Fibroblast of the aortic adventitia (primary cell): ENCODE measurements around the gene DYNC1I2. TPM values are rescaled to one million over a fixed set of nuclear protein-coding genes. Genes with fewer than 3 reads are reported as not detected.
"Not testable (repeated sequence)": the region's sequence is repeated elsewhere in the genome, so short reads cannot be mapped to it uniquely, and the experiment has no call there.

Source experiments
- DNase-seq: peaks from one replicate; pipeline ENCODE4 v3.0.0-alpha.2; 2010; ENCODE audit warnings: low read depth
- H3K4me3 ChIP-seq: 2 replicates; pipeline ENCODE4 v1.5.1; 2011; ENCODE audit warnings: low read depth, mild to moderate bottlenecking, control low read depth, low read length, moderate library complexity
- total RNA-seq: library from RNA; depleted of rRNA; stranded (reverse); fragments of >200 nt; gene quantifications from 2 replicates; pipeline ENCODE4 v1.2.3, GENCODE V29; 2012; ENCODE audit warnings: low replicate concordance
- TF ChIP-seq, protein P1 (sequence below): IDR thresholded peaks from 2 replicates; pipeline ENCODE4 v1.5.1; 2011; ENCODE audit warnings: mild to moderate bottlenecking, low read length, control low read depth, inconsistent platforms; ENCODE audit not compliant: insufficient read depth

Gene DYNC1I2
- total RNA-seq, 1 donor = 112 TPM

DNA sequence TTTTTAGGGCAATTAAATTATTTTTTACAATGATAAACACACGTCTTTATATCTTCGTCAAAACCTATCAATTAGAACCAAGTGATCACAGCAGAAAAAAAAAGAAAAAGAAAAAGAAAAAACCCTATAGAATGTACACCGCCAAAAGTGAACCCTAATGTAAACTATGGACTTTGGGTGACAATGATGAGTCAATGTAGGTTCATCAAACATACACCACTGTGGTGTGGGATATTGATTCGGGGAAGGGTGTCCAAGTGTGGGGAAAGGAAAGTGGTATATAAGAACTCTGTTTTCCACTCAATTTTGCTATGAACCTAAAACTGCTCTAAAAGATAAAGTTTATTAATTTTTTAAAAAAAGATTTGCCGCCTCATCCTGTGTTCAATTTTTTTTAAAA is 85.1 kb downstream of the DYNC1I2 start:
- DNase-seq = no peak
- TF ChIP-seq, protein P1, sequence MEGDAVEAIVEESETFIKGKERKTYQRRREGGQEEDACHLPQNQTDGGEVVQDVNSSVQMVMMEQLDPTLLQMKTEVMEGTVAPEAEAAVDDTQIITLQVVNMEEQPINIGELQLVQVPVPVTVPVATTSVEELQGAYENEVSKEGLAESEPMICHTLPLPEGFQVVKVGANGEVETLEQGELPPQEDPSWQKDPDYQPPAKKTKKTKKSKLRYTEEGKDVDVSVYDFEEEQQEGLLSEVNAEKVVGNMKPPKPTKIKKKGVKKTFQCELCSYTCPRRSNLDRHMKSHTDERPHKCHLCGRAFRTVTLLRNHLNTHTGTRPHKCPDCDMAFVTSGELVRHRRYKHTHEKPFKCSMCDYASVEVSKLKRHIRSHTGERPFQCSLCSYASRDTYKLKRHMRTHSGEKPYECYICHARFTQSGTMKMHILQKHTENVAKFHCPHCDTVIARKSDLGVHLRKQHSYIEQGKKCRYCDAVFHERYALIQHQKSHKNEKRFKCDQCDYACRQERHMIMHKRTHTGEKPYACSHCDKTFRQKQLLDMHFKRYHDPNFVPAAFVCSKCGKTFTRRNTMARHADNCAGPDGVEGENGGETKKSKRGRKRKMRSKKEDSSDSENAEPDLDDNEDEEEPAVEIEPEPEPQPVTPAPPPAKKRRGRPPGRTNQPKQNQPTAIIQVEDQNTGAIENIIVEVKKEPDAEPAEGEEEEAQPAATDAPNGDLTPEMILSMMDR = no peak
- no peak overlapping the region for H3K4me3 ChIP-seq

- DNase-seq, H3K4me3 ChIP-seq: not testable (repeated sequence)
Observed at GRCh38 chr2:171774581-171774980, 87.3 kb downstream of the DYNC1I2 start.

- H3K4me3 ChIP-seq = no peak overlapping the region
- no peak for DNase-seq
- TF ChIP-seq, protein P1 = no peak
Observed at GRCh38 chr2:171778515-171778914, 91.2 kb downstream of the DYNC1I2 start.

- no peak for DNase-seq
- TF ChIP-seq, protein P1 = no peak
- no peak overlapping the region for H3K4me3 ChIP-seq
Observed at GRCh38 chr2:171785450-171785849, 98.2 kb downstream of the DYNC1I2 start.

DNA sequence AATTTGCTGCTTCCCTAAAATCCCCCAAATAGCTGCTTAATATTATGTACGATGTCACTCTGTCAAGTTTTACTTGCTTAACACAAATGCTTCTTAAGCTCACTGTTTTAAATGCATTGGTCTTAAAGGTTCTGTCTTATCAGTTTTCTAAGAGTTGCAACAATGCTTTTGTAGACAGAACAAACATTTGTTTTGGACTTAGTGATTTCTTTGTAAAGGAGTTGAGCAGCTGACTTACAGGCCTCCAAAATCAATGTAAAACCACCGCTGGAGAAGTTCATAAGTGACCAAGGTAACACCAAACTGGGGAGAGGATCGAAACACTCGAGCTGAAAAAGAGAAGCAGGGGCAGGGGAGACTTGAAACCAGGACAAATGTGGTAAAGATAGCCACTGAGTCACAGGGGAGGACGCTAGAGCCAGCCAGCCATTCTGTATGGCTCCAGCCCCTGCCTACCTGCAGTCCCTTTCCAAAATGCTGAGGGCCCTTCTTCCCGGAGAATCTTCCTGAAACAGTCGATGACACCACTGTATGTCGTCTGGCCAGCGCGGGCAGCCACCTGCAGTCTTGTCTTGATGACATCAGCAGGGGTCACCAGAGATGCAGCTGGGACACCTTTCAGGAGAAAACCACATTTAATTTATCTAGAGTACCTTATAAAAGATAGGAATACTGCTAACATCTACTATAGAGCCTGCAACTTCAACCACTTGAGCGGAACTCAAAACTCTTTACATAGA is 100.2 kb downstream of the DYNC1I2 start:
- no peak overlapping the region for H3K4me3 ChIP-seq
- DNase-seq = no peak
- TF ChIP-seq, protein P1 = no peak

DNA sequence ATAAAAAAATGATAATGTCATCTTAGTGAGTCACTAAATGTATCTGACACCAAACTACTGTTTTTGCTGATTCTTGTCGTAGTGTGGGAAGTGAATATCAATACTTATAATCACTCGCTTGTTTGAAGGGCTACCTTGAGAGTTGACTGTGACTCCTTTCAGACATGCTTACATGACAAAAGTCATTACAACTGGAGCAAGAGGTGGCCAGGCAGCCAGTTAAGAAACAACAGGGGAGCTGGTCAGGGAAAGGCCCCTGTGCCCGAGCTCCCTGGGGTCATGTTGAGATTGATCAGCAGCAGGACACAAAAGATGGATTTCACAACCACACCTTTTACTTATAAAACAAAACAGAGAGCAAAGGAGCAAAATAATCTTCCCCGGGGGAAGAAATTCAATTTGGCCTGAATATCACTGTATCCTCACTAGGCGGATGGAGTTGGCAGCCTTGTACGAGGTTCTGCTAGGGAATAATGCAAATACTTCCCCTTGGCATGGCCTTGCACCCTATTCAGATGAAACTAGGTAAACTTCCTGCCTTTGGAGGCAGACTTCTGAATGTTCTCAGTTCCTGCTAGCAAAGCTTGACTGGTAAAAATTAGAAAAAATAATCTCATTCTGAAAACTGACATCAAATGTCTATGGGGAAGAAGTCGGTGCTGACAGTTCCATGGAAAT is 101.2 kb downstream of the DYNC1I2 start:
- TF ChIP-seq, protein P1 = no peak
- H3K4me3 ChIP-seq = no peak overlapping the region
- DNase-seq = no peak

GRCh38 chr2:171789956-171790355 is 102.7 kb downstream of the DYNC1I2 start:
- DNase-seq = no peak
- TF ChIP-seq, protein P1 = no peak
- H3K4me3 ChIP-seq = no peak overlapping the region
